HG02798 (cell line): ENCODE results near the gene SRSF9.
A peak's percentile ranks its signal among the peaks of the same experiment; 100 is the strongest.
"Not testable (repeated sequence)": the region's sequence is repeated elsewhere in the genome, so short reads cannot be mapped to it uniquely, and the experiment has no call there.

Source experiments
- ATAC-seq: cut with Tn5 transposase; IDR thresholded peaks from one replicate; pipeline ENCODE4 v1.9.1; 2021; ENCODE audit warnings: mild to moderate bottlenecking; ENCODE audit not compliant: unreplicated experiment, poor library complexity

SRSF9 gene

GRCh38 chr12:120455302-120455701 is 14.2 kb downstream of the SRSF9 start:
- no peak for ATAC-seq

- ATAC-seq, result no peak
These were observed 15.6 kb downstream of the SRSF9 start for GRCh38 chr12:120453977-120454376.

GRCh38 chr12:120453060-120453750 is 16.3 kb downstream of the SRSF9 start:
- ATAC-seq, result no peak

GRCh38 chr12:120452524-120452923 is 17.0 kb downstream of the SRSF9 start:
- not testable (repeated sequence) for ATAC-seq

GRCh38 chr12:120447992-120448391 is 21.6 kb downstream of the SRSF9 start:
- ATAC-seq, result no peak

- ATAC-seq, result not testable (repeated sequence)
These were observed 22.7 kb downstream of the SRSF9 start for GRCh38 chr12:120446844-120447178.

GRCh38 chr12:120445911-120446843 is 23.4 kb downstream of the SRSF9 start, which contains the start of the genes GATC and TRIAP1:
TSS of gene GATC (plus strand) at chr12:120446444. CDS start at chr12:120446481, 37 bp downstream.
TSS of gene TRIAP1 (minus strand) at chr12:120446384. CDS start at chr12:120446372, 12 bp downstream.
- peak; percentile 94 for ATAC-seq

- no peak for ATAC-seq
These were observed 24.9 kb downstream of the SRSF9 start for GRCh38 chr12:120444676-120445075.

- ATAC-seq, result no peak
These were observed 29.8 kb downstream of the SRSF9 start for GRCh38 chr12:120439646-120440247.

- ATAC-seq, result no peak
These were observed 30.9 kb downstream of the SRSF9 start for GRCh38 chr12:120438495-120439198.

GRCh38 chr12:120437735-120438494 is 31.6 kb downstream of the SRSF9 start, which contains the start of gene COX6A1:
TSS of gene COX6A1 (plus strand) at chr12:120438113. CDS start at chr12:120438127, 14 bp downstream.
- ATAC-seq, result peak; percentile 98

- no peak for ATAC-seq
These were observed 36.6 kb downstream of the SRSF9 start for GRCh38 chr12:120432772-120433525.

- ATAC-seq, result no peak
These were observed 40.2 kb downstream of the SRSF9 start for GRCh38 chr12:120429368-120429767.

- ATAC-seq, result no peak
These were observed 40.8 kb downstream of the SRSF9 start for GRCh38 chr12:120428597-120429229.

GRCh38 chr12:120425797-120426196 is 43.8 kb downstream of the SRSF9 start:
- no peak for ATAC-seq

- no peak for ATAC-seq
These were observed 46.6 kb downstream of the SRSF9 start for GRCh38 chr12:120422892-120423456.

GRCh38 chr12:120421701-120422100 is 47.8 kb downstream of the SRSF9 start:
- ATAC-seq, result no peak
